HCT116 (cell line): Measurements from ENCODE around the gene UBE2H. TPM values are rescaled to one million over a fixed set of nuclear protein-coding genes. Genes with fewer than 3 reads are reported as not detected.

Source experiments
- ATAC-seq: fragments of 200-7000 bp; cut with Tn5 transposase; 2 replicates; pipeline ENCODE4 v1.9.1; 2020; ENCODE audit warnings: mild to moderate bottlenecking, moderate library complexity
- BruUV-seq: library from RNA; stranded (reverse); fragments of 400-500 nt; replicated peaks from 2 replicates; lab custom pipeline; 2021; lab: Mats Ljungman, UMichigan
- CTCF ChIA-PET: fragments of 300-600 bp; sonication (Branson Sonifier 250); formaldehyde crosslinking; loops from one replicate; lab custom pipeline; 2021; ENCODE audit warnings: antibody characterized with exemption; lab: Charles Lee
- POLR2A ChIA-PET: fragments of 300-600, 350-600 bp; sonication (Branson Sonifier 250); formaldehyde crosslinking; loops from one replicate; lab custom pipeline; 2021; ENCODE audit warnings: antibody characterized with exemption; lab: Charles Lee
- RAD21 ChIA-PET, 2 experiments: fragments of 300-600 bp; sonication (Branson Sonifier 250); formaldehyde crosslinking; loops; one replicate each; lab custom pipeline; 2023; ENCODE audit warnings: low total read pairs in 2 of 2; ENCODE audit not compliant: uncharacterized antibody in 2 of 2, unreplicated experiment in 2 of 2, low non-redundant PET in 1 of 2; lab: Charles Lee
- DNase-seq: peaks from one replicate; pipeline ENCODE4 v3.0.0-alpha.2; 2010; ENCODE audit warnings: low read depth, low spot score
- H2AFZ ChIP-seq: fragments of 200-600 bp; shearing (Covaris generic), sonication (generic); 2 replicates; pipeline ENCODE4 v1.6.1; 2017; ENCODE audit warnings: low read depth, mixed run types, mixed read lengths, antibody characterized with exemption, low read length; ENCODE audit not compliant: poor library complexity, severe bottlenecking
- H3K27ac ChIP-seq: 2 replicates; pipeline ENCODE4 v1.5.1; 2012; ENCODE audit warnings: low read depth, low read length
- H3K27me3 ChIP-seq: fragments of 200-600 bp; sonication (generic); 2 replicates; pipeline ENCODE4 v1.6.1; 2016; ENCODE audit warnings: mixed run types, low read length, mixed read lengths; ENCODE audit not compliant: insufficient read depth
- H3K36me3 ChIP-seq, 2 experiments: fragments of 200-500 bp in 1 of 2; fragments of 200-600 bp in 1 of 2; sonication (Bioruptor generic) in 1 of 2; sonication (generic) in 1 of 2; 2 replicates each; pipeline versions ENCODE4 v1.5.1 to v1.6.1; 2014 to 2016; ENCODE audit warnings: low read length in 2 of 2, inconsistent platforms in 1 of 2, mixed read lengths in 1 of 2, mixed run types in 1 of 2; ENCODE audit not compliant: insufficient read depth in 2 of 2, control insufficient read depth in 1 of 2
- H3K4me1 ChIP-seq, 2 experiments: fragments of 200-600 bp in 1 of 2; sonication (generic) in 1 of 2; 2 replicates each; pipeline versions ENCODE4 v1.5.1 to v1.6.1; 2012 to 2017; ENCODE audit warnings: low read length in 2 of 2, inconsistent platforms in 1 of 2, mild to moderate bottlenecking in 1 of 2, mixed read lengths in 1 of 2, mixed run types in 1 of 2, moderate library complexity in 1 of 2; ENCODE audit not compliant: insufficient read depth in 2 of 2, control insufficient read depth in 1 of 2
- H3K4me2 ChIP-seq: fragments of 200-600 bp; sonication (generic); 2 replicates; pipeline ENCODE4 v1.6.1; 2017; ENCODE audit warnings: mixed run types, low read length, mixed read lengths
- H3K4me3 ChIP-seq, 2 experiments: fragments of 200-600 bp in 1 of 2; sonication (generic) in 1 of 2; replicated peaks in 1 of 2; 2 replicates each; pipeline ENCODE4 v1.5.1; 2011 to 2016; ENCODE audit warnings: low read length in 2 of 2, control low read depth in 1 of 2, low read depth in 1 of 2, mild to moderate bottlenecking in 1 of 2, mixed read lengths in 1 of 2, mixed run types in 1 of 2
- H3K79me2 ChIP-seq: fragments of 200-600 bp; sonication (generic); 2 replicates; pipeline ENCODE4 v1.6.1; 2017; ENCODE audit warnings: mild to moderate bottlenecking, mixed run types, low read length, moderate library complexity, mixed read lengths; ENCODE audit not compliant: insufficient read depth
- H3K9ac ChIP-seq: fragments of 200-600 bp; sonication (generic); 2 replicates; pipeline ENCODE4 v1.6.1; 2016; ENCODE audit warnings: low read length, mixed read lengths
- H3K9me2 ChIP-seq: fragments of 200-600 bp; sonication (generic), shearing (Covaris generic); 2 replicates; pipeline ENCODE4 v1.6.1; 2017; ENCODE audit warnings: mixed run types, mild to moderate bottlenecking, moderate library complexity; ENCODE audit not compliant: insufficient read depth
- H3K9me3 ChIP-seq, 2 experiments: fragments of 200-500 bp in 1 of 2; fragments of 200-600 bp in 1 of 2; sonication (Bioruptor generic) in 1 of 2; sonication (generic) in 1 of 2; 2 replicates each; pipeline ENCODE4 v1.6.1; 2014 to 2017; ENCODE audit warnings: low read length in 2 of 2, mixed read lengths in 2 of 2, inconsistent platforms in 1 of 2, low read depth in 1 of 2, mild to moderate bottlenecking in 1 of 2, mixed run types in 1 of 2, moderate library complexity in 1 of 2; ENCODE audit not compliant: control insufficient read depth in 1 of 2, insufficient read depth in 1 of 2
- H4K20me1 ChIP-seq: fragments of 200-600 bp; sonication (generic), shearing (Covaris generic); 2 replicates; pipeline ENCODE4 v1.6.1; 2017; ENCODE audit warnings: mixed run types, mild to moderate bottlenecking, moderate library complexity; ENCODE audit not compliant: insufficient read depth
- ATF3 ChIP-seq: IDR thresholded peaks from 2 replicates; pipeline ENCODE4 v1.6.1; 2012
- CBX3 ChIP-seq: IDR thresholded peaks from 2 replicates; pipeline ENCODE4 v1.6.1; 2012; ENCODE audit warnings: low read depth
- CTCF ChIP-seq, 3 experiments: fragments of 200-600 bp in 1 of 3; sonication (generic) in 1 of 3; IDR thresholded peaks in 2 of 3; conservative IDR thresholded peaks in 1 of 3; 2 replicates each; pipeline ENCODE4 v1.5.1; 2012 to 2017; ENCODE audit warnings: low read depth in 2 of 3, low read length in 2 of 3, antibody characterized with exemption in 1 of 3, borderline replicate concordance in 1 of 3, control low read depth in 1 of 3, mild to moderate bottlenecking in 1 of 3, mixed read lengths in 1 of 3, mixed run types in 1 of 3, moderate library complexity in 1 of 3; ENCODE audit not compliant: insufficient read depth in 1 of 3
- POLR2A ChIP-seq: IDR thresholded peaks from 2 replicates; pipeline ENCODE4 v1.7.0; 2011; ENCODE audit warnings: borderline replicate concordance; ENCODE audit not compliant: insufficient read depth, insufficient read length; ENCODE audit errors: extremely low read depth
- RAD21 ChIP-seq: IDR thresholded peaks from 2 replicates; pipeline ENCODE4 v1.6.1; 2012; ENCODE audit warnings: low read depth, mild to moderate bottlenecking
- REST ChIP-seq: IDR thresholded peaks from 2 replicates; pipeline ENCODE4 v1.6.1; 2012; ENCODE audit warnings: low read depth
- SIN3A ChIP-seq: IDR thresholded peaks from 2 replicates; pipeline ENCODE4 v1.6.1; 2012; ENCODE audit warnings: low read depth
- SRF ChIP-seq: IDR thresholded peaks from 2 replicates; pipeline ENCODE4 v1.6.1; 2012; ENCODE audit warnings: low read depth
- TCF7L2 ChIP-seq: IDR thresholded peaks from 2 replicates; pipeline ENCODE4 v1.7.0; 2011; ENCODE audit warnings: borderline replicate concordance, inconsistent platforms; ENCODE audit not compliant: insufficient read depth, insufficient read length; ENCODE audit errors: extremely low read depth
- YY1 ChIP-seq: IDR thresholded peaks from 2 replicates; pipeline ENCODE4 v1.6.1; 2011; ENCODE audit warnings: low read length, low read depth, moderate library complexity, mild to moderate bottlenecking; ENCODE audit not compliant: insufficient replicate concordance; ENCODE audit errors: extremely low read depth
- ZFX ChIP-seq: fragments of 450-650 bp; IDR thresholded peaks from 2 replicates; pipeline ENCODE4 v1.6.1; 2017
- intact Hi-C: fragments of 100-400 bp; cut with micrococcal nuclease; formaldehyde crosslinking; loops from 2 replicates; pipeline ENCODE4 v1.10.0; 2022
- total RNA-seq: library from RNA; stranded (reverse); gene quantifications from one replicate; pipeline ENCODE4 v1.2.1, GENCODE V29; 2021; ENCODE audit not compliant: unreplicated experiment

Gene UBE2H
- total RNA-seq, 1 experiment from 2014 or later = 117 TPM

- ChIA-PET RAD21 (interaction anchor here (0.6 to 0.7 kb wide), 2 partner anchors 10 to 170 kb away, joined by 3 to 8 read pairs; no protein-coding TSS in a partner anchor), POLR2A (no interaction called here), CTCF (no interaction called here)
- Histone ChIP-seq H2AFZ (no peak overlapping the region), H3K4me1 (peaks cover 40 to 57% of the 10 kb centered on the region in 2 experiments), H3K27ac (peak overlapping the region; percentile 41), H3K9ac (no peak overlapping the region), H3K4me3 (no peak overlapping the region), H3K4me2 (no peak overlapping the region), H3K36me3 (peaks cover 7 to 8% of the 10 kb centered on the region in 2 experiments; a peak in 1 of 4 replicates), H3K79me2 (peaks cover 47% of the 10 kb centered on the region), H3K27me3 (no peaks in the 10 kb centered on the region), H3K9me3 (no peaks in the 10 kb centered on the region), H3K9me2 (no peaks in the 10 kb centered on the region), H4K20me1 (no peaks in the 10 kb centered on the region)
- intact Hi-C loops = no loop called here
- BruUV-seq = no TSS peak
- TF ChIP-seq POLR2A (no peak), SIN3A (no peak), SRF (no peak), CBX3 (no peak), ZFX (no peak), RAD21 (no peak), TCF7L2 (no peak), REST (no peak), ATF3 (no peak), CTCF (IDR thresholded peaks at IDR 0.05 in 2 of 3, conservative IDR thresholded peaks at IDR 0.05 in 1 of 3; ENCODE audit: borderline replicate concordance in 1 of 3, insufficient read depth in 1 of 3, low read depth in 2 of 3, low read length in 2 of 3) (no peak), YY1 (no peak)
- no peak for DNase-seq
- ATAC-seq = no peak
Observed at GRCh38 chr7:129840757-129841156, 112.0 kb downstream of the UBE2H start.
